ENCODE measurements around the gene CDK10.

The CDK10 gene

GRCh38 chr16:89738072-89738377 lies 51.5 kb downstream of the CDK10 start:
- DNase-seq = no peak

GRCh38 chr16:89738538-89739317 lies 52.2 kb downstream of the CDK10 start:
- DNase-seq = no peak

GRCh38 chr16:89739383-89739782 lies 52.9 kb downstream of the CDK10 start:
- DNase-seq = no peak

- no peak for DNase-seq
Observed at GRCh38 chr16:89741342-89742014, 55.0 kb downstream of the CDK10 start.

- DNase-seq = no peak
Observed at GRCh38 chr16:89742948-89743347, 56.5 kb downstream of the CDK10 start.

GRCh38 chr16:89744813-89745212 lies 58.3 kb downstream of the CDK10 start:
- DNase-seq = no peak
